ENCODE measurements around the gene TNNI2. TPM values are rescaled to one million over a fixed set of nuclear protein-coding genes. Genes with fewer than 3 reads are reported as not detected.

Gene TNNI2
- total RNA-seq, 1 donor from 2014 or later, result not detected

GRCh38 chr11:1820463-1821325, 18.1 kb upstream of the TNNI2 start:
- no peak for DNase-seq (ENCODE audit: extremely low read depth, low read depth, low spot score)

GRCh38 chr11:1821562-1821961, 17.2 kb upstream of the TNNI2 start:
- DNase-seq (ENCODE audit: extremely low read depth, low read depth, low spot score), result no peak

DNA sequence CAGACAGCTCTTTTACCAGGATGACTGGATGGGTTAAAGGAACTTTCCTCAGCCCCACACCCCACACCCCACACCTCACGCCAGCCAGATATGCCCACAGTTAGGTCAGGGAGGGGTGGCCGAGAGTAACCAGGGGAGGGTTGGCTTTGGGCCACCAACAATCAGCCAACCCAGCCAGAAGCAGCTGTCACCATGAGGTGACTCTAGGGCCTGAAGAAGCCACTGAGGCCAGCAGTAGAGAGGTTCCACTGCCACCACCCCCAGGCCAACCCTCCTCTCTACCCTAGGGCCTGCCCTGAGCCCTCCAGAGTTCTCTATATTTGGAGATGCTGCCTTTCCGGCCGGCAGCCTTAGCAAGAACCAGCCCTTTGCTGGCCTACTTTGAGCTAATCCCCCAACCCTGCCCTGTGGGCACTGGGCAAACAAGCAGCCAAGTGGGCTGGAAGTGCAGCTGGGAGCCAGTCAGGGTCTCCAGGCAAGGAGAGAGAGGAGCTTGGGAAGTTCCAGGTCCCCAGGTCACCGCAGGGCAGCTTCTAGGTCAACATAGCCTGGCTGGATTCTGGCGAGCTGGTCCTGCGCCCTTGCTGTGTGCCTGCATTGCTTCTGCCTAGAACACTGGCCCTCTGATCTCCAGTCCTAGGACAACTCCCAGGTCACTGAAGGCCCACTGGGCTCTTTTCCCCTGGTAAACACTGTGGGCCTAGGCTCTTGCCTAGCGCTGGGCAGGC, 16.0 kb upstream of the TNNI2 start:
- DNase-seq (ENCODE audit: extremely low read depth, low read depth, low spot score), result no peak

- no peak for DNase-seq (ENCODE audit: extremely low read depth, low read depth, low spot score)
Measured at GRCh38 chr11:1823376-1824220, 15.2 kb upstream of the TNNI2 start.

GRCh38 chr11:1824221-1825038, 14.4 kb upstream of the TNNI2 start:
- no peak for DNase-seq (ENCODE audit: extremely low read depth, low read depth, low spot score)

DNA sequence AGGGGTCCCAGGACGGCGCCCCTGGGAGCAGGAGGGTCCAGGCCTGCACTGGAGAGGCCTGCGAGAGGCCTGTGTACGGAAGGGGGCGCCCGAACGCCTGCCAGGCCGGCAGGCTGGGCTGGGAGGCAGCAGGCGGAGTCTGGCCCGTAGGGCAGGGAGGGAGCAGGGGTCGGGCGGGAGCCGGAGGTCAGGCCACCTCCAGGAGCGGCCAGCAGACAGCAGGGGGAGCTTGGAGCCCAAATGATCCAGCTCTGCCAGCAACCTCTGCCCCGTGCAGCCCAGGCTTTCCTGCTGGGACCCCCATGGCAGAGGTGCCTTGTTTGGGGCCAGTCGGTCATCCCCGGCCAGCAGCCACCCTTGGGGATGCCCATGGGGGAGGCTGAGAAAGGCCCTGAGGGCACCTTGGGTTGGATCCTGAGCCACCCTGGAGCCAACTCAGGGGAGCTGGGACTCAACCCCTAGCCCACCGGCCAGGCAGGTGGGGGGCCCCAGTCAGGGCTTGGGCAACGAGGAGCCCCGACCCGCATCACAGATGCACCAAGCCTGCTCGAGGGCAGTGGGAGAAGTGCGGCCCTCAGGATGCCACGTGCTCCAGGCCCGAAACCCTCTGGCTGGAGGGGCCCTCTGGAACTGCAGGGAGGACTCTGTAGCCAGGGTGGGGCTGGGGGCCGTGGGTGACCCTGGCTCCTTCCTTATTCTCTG, 13.6 kb upstream of the TNNI2 start:
- DNase-seq (ENCODE audit: extremely low read depth, low read depth, low spot score), result no peak

DNA sequence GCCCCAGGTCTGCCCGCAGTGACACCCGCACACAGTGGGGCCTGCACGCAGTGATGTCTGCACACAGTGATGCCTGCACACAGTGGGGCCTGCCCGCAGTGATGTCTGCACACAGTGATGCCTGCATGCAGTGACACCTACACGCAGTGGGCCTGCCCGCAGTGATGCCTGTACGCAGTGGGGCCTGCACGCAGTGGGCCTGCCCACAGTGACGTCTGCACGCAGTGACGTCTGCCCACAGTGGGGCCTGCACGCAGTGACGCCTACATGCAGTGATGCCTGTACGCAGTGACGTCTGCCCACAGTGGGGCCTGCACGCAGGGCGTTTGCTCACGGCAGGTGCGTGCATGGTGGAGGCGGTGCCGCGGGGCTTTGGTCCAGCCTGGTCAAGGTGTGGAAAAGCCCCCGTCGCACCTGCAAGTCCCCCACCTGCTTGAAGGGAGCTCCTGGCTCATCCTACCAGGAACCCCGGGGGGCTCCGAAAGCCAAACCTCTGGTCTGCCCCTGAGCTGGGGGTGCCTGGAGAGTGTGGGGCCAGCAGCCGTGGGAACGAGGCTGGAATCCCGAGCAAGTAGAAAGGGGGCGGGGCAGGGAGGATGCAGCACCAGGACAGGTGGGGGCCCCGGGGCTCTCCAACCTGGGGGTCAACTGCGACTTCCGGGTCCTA, 12.9 kb upstream of the TNNI2 start:
- no peak for DNase-seq (ENCODE audit: extremely low read depth, low read depth, low spot score)

GRCh38 chr11:1826552-1827094, 12.2 kb upstream of the TNNI2 start:
- no peak for DNase-seq (ENCODE audit: extremely low read depth, low read depth, low spot score)

DNA sequence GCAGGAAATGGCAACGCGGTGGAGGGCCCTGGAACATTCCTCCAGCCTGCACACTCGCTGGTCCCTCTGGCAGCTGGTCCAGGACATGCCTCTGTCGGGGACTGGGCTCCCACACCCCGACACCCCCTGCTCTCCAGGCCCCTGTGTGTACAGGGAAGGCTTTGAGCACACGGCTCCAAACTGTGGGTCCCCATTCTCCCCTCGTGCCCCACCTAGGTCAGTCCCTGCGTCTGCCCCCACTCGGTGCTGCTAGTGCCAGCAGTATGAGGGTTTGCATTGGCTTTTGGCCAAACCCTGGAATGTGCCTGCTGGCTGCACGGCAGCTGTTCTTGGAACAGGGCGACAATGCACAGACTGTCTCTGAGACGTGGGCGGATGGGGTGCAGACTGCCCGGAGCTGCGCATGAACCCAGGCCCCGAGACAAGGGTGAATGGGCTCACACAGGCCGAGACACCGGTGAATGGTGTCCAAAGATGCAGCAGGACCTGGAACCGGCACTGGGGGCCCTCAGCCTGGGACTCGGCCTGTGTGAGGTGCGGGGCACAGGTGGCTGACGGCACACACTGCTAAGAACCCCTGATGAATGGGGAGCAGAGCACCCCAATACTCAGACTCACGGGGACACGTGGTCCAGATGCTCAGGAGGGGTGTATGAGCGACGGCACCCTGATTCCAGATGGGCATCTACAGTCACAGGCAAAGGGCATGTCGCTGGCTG, 11.5 kb upstream of the TNNI2 start:
- peak; percentile 2 for DNase-seq (ENCODE audit: extremely low read depth, low read depth, low spot score)

- DNase-seq (ENCODE audit: extremely low read depth, low read depth, low spot score), result no peak
Measured at GRCh38 chr11:1827931-1828330, 10.8 kb upstream of the TNNI2 start.

GRCh38 chr11:1828542-1828941, 10.2 kb upstream of the TNNI2 start:
- DNase-seq (ENCODE audit: extremely low read depth, low read depth, low spot score), result no peak

- DNase-seq (ENCODE audit: extremely low read depth, low read depth, low spot score), result no peak
Measured at GRCh38 chr11:1829039-1829820, 9.6 kb upstream of the TNNI2 start.

- DNase-seq (ENCODE audit: extremely low read depth, low read depth, low spot score), result no peak
Measured at GRCh38 chr11:1830004-1830321, 8.8 kb upstream of the TNNI2 start.

DNA sequence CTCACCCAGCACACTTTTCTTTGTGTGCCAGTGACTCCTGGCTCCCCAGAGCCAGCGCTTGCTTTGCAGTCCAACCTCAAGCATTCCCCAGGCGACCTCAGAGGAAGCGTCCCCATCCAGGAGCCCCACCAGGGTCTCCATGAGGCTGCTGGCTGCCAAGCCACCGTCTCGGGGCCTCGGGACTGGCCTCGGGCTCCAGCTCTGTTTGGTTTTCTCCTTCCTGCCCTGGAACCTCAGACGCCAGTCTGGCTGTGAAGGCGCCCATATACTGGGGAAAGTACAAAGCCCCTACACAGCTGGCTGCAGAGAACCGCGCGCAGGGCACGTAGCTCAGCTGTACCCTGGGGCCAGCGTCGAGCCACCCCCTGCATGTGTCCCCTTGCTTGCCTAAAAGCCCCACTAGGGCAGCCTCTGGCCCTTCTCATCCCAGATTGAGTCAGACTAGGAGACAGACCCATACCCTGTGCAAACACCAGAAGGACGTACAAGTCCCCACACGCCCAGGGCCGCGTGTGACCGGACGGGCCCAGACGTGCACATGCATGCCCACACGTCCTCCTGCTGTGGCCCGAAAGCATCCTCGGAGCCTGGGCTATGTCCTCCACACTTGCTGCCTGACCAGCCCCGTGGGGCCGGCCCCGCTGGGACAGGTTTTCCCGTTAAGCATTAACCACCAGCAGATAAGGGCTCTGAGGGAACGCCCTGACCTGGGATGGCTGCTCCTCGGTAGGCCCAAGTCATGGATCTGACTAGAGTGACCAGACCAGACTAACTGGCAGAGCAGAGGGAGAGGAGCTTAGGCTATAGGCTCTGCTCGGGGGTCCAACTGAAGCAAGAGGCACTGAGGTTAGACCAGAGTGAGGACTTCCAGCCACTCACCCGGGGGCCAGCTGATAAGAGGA, 8.2 kb upstream of the TNNI2 start:
- no peak for DNase-seq (ENCODE audit: extremely low read depth, low read depth, low spot score)

- DNase-seq (ENCODE audit: extremely low read depth, low read depth, low spot score), result no peak
Measured at GRCh38 chr11:1831338-1832210, 7.2 kb upstream of the TNNI2 start.
